A549 (cell line): ENCODE measurements around the gene ALDH1A2.

Experiments used
- EHF ChIP-seq: fragments of 250-450 bp; sonication (Bioruptor Pico); IDR thresholded peaks from 2 replicates; pipeline ENCODE4 v1.5.0; 2020; ENCODE audit warnings: mild to moderate bottlenecking
- ZNF302 ChIP-seq: fragments of 250-450 bp; sonication (Bioruptor Pico); IDR thresholded peaks from 2 replicates; pipeline ENCODE4 v1.9.0; 2021; ENCODE audit warnings: inconsistent platforms, mild to moderate bottlenecking, moderate library complexity
- TF ChIP-seq, protein P1 (sequence below): fragments of >200 bp; sonication (Bioruptor Twin); formaldehyde crosslinking; IDR thresholded peaks from 3 replicates; pipeline ENCODE4 v1.5.1; 2016

DNA sequence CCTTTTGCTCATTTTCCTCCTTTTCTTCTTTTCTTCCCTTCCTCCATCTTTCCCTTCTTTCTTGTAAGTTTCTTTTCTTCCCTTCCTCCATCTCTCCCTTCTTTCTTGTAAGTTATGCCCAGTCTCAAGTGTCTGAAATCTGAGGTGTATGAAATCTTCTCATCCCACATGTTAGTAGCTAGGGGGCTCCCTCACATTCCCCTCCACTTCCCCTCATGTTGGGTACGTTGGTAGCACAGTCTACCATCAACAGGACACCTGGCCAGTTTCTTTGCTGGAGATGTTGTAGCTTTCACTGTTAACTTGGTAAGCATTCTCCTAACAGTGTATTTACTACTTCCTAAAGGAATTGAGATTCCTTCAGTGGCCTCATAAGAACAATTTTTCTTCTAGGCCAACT lies 133.9 kb downstream of the ALDH1A2 start:
- TF ChIP-seq, protein P1, sequence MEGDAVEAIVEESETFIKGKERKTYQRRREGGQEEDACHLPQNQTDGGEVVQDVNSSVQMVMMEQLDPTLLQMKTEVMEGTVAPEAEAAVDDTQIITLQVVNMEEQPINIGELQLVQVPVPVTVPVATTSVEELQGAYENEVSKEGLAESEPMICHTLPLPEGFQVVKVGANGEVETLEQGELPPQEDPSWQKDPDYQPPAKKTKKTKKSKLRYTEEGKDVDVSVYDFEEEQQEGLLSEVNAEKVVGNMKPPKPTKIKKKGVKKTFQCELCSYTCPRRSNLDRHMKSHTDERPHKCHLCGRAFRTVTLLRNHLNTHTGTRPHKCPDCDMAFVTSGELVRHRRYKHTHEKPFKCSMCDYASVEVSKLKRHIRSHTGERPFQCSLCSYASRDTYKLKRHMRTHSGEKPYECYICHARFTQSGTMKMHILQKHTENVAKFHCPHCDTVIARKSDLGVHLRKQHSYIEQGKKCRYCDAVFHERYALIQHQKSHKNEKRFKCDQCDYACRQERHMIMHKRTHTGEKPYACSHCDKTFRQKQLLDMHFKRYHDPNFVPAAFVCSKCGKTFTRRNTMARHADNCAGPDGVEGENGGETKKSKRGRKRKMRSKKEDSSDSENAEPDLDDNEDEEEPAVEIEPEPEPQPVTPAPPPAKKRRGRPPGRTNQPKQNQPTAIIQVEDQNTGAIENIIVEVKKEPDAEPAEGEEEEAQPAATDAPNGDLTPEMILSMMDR = no peak
- no peak for TF ChIP-seq EHF
- no peak for TF ChIP-seq ZNF302 (CRISPR knock-in tag)
